ENCODE data around the gene DNAH17.

The DNAH17 gene

GRCh38 chr17:78517421-78517820 lies 59.8 kb downstream of the DNAH17 start:
- Histone ChIP-seq H3K27ac (ENCODE audit: extremely low read depth, low read depth, low read length) (no peak overlapping the region), H3K4me1 (ENCODE audit: control insufficient read depth, insufficient read depth, low read length) (no peaks in the 10 kb centered on the region), H3K4me3 (ENCODE audit: low read depth, low read length) (no peak overlapping the region), H3K9me3 (ENCODE audit: control insufficient read depth, insufficient read depth, low read depth, low read length) (no peaks in the 10 kb centered on the region), H3K36me3 (ENCODE audit: control insufficient read depth in 2 of 2, insufficient read depth in 1 of 2, low read length in 2 of 2) (no peaks in the 10 kb centered on the region)
- no peak for TF ChIP-seq ZBTB7A (tag by site-specific recombination; IDR thresholded peaks at IDR 0.05; ENCODE audit: low read depth)
- TF ChIP-seq ZNF488 (tag by site-specific recombination; IDR thresholded peaks at IDR 0.05), result no peak
- no peak for TF ChIP-seq ZNF747 (tag by site-specific recombination; IDR thresholded peaks at IDR 0.05)
- TF ChIP-seq PRDM1 (tag by site-specific recombination; IDR thresholded peaks at IDR 0.05), result no peak
- no peak for TF ChIP-seq BCL6B (tag by site-specific recombination; IDR thresholded peaks at IDR 0.05)
- TF ChIP-seq ZNF560 (tag by site-specific recombination; IDR thresholded peaks at IDR 0.05; ENCODE audit: borderline replicate concordance), result no peak
- no peak for TF ChIP-seq ZBTB49 (tag by site-specific recombination; IDR thresholded peaks at IDR 0.05; ENCODE audit: low read depth)
- no peak for TF ChIP-seq EGR2 (tag by site-specific recombination; IDR thresholded peaks at IDR 0.05; ENCODE audit: low read depth)
- TF ChIP-seq ZNF837 (tag by site-specific recombination; IDR thresholded peaks at IDR 0.05), result no peak
- no peak for TF ChIP-seq ZNF843 (tag by site-specific recombination; IDR thresholded peaks at IDR 0.05)
- no peak for TF ChIP-seq HIC1 (tag by site-specific recombination; IDR thresholded peaks at IDR 0.05)
- no peak for TF ChIP-seq ZNF692 (tag by site-specific recombination; IDR thresholded peaks at IDR 0.05)
- TF ChIP-seq ZNF324 (tag by site-specific recombination; IDR thresholded peaks at IDR 0.05), result no peak
- ChIA-PET CTCF (interaction anchor here (0.6 to 0.8 kb wide), 2 partner anchors 199 to 243 kb away, joined by 3 to 4 read pairs; no protein-coding TSS in a partner anchor), POLR2A (no interaction called here)

- ChIA-PET POLR2A (no interaction called here), CTCF (interaction anchor here (1.2 kb wide), 1 partner anchor 19 kb away, joined by 6 read pairs; no protein-coding TSS in a partner anchor)
- no peak for TF ChIP-seq ZNF707 (tag by site-specific recombination; IDR thresholded peaks at IDR 0.05)
- no peak overlapping the region for H3K4me3 ChIP-seq (ENCODE audit: low read depth, low read length)
- no peaks in the 10 kb centered on the region for H3K36me3 ChIP-seq (ENCODE audit: control insufficient read depth in 2 of 2, insufficient read depth in 1 of 2, low read length in 2 of 2)
- H3K9me3 ChIP-seq (ENCODE audit: control insufficient read depth, insufficient read depth, low read depth, low read length), result no peaks in the 10 kb centered on the region
- no peak overlapping the region for H3K27ac ChIP-seq (ENCODE audit: extremely low read depth, low read depth, low read length)
- H3K4me1 ChIP-seq (ENCODE audit: control insufficient read depth, insufficient read depth, low read length), result no peaks in the 10 kb centered on the region
Observed at GRCh38 chr17:78515480-78515879, 61.7 kb downstream of the DNAH17 start.

All from HEK293 (cell line).